GM12865 (cell line): ENCODE data around the gene HMOX2.

Experiments
- DNase-seq: peaks from one replicate; pipeline ENCODE4 v3.0.0; 2010; ENCODE audit warnings: low read depth
- H3K4me3 ChIP-seq: 2 replicates; pipeline ENCODE4 v1.5.1; 2011; ENCODE audit warnings: mild to moderate bottlenecking, low read depth, low read length, control low read depth
- CTCF ChIP-seq: IDR thresholded peaks from 2 replicates; pipeline ENCODE4 v1.5.1; 2011; ENCODE audit warnings: low read length, control low read depth, low read depth, inconsistent platforms; ENCODE audit not compliant: insufficient read depth; ENCODE audit errors: missing control alignments

Gene HMOX2

GRCh38 chr16:4435337-4436067 lies 40.7 kb upstream of the HMOX2 start:
- H3K4me3 ChIP-seq = no peak overlapping the region
- DNase-seq = no peak
- TF ChIP-seq CTCF = no peak

- DNase-seq = no peak
- H3K4me3 ChIP-seq = no peak overlapping the region
- TF ChIP-seq CTCF = no peak
Observed at GRCh38 chr16:4437366-4437765, 38.8 kb upstream of the HMOX2 start.

GRCh38 chr16:4442371-4442770 lies 33.8 kb upstream of the HMOX2 start:
- DNase-seq = no peak
- TF ChIP-seq CTCF = no peak
- no peak overlapping the region for H3K4me3 ChIP-seq

GRCh38 chr16:4443271-4443670 lies 32.9 kb upstream of the HMOX2 start:
- no peak overlapping the region for H3K4me3 ChIP-seq
- no peak for TF ChIP-seq CTCF
- no peak for DNase-seq

GRCh38 chr16:4443986-4444385 lies 32.2 kb upstream of the HMOX2 start:
- no peak overlapping the region for H3K4me3 ChIP-seq
- DNase-seq = no peak
- no peak for TF ChIP-seq CTCF

GRCh38 chr16:4450430-4450829 lies 25.8 kb upstream of the HMOX2 start:
- no peak overlapping the region for H3K4me3 ChIP-seq
- DNase-seq = no peak
- no peak for TF ChIP-seq CTCF

GRCh38 chr16:4450931-4451519 lies 25.2 kb upstream of the HMOX2 start:
- no peak overlapping the region for H3K4me3 ChIP-seq
- DNase-seq = no peak
- no peak for TF ChIP-seq CTCF
